Aorta (tissue), 5 donors: ENCODE measurements around the gene RNPEPL1. TPM values are rescaled to one million over a fixed set of nuclear protein-coding genes. Genes with fewer than 3 reads are reported as not detected.

Experiments used
- ATAC-seq: fragments of 200-7000 bp; cut with Tn5 transposase; one replicate; pipeline ENCODE4 v1.9.1; 2022; ENCODE audit warnings: moderate library complexity; ENCODE audit not compliant: low FRiP score
- DNase-seq, 2 donors: peaks; one replicate each; pipeline ENCODE4 v3.0.0-alpha.2; 2020
- H3K27ac ChIP-seq, 2 donors: one replicate each; pipeline ENCODE4 v1.5.1; 2013; ENCODE audit warnings: low read length in 2 of 2, mild to moderate bottlenecking in 2 of 2, moderate library complexity in 2 of 2, control low read depth in 1 of 2, inconsistent platforms in 1 of 2, low read depth in 1 of 2
- H3K27me3 ChIP-seq, 2 donors: one replicate each; pipeline ENCODE4 v1.6.1; 2013; ENCODE audit warnings: control low read depth in 1 of 2, low read length in 1 of 2, mild to moderate bottlenecking in 1 of 2, moderate library complexity in 1 of 2; ENCODE audit not compliant: insufficient read depth in 2 of 2, control insufficient read depth in 1 of 2
- H3K36me3 ChIP-seq, 2 donors: one replicate each; pipeline ENCODE4 v1.6.1; 2013; ENCODE audit warnings: control low read depth in 1 of 2, low read length in 1 of 2, mild to moderate bottlenecking in 1 of 2; ENCODE audit not compliant: insufficient read depth in 2 of 2, control insufficient read depth in 1 of 2
- H3K4me1 ChIP-seq, 2 donors: one replicate each; pipeline ENCODE4 v1.6.1; 2013; ENCODE audit warnings: low read length in 2 of 2, control low read depth in 1 of 2, mild to moderate bottlenecking in 1 of 2, moderate library complexity in 1 of 2; ENCODE audit not compliant: insufficient read depth in 2 of 2, control insufficient read depth in 1 of 2
- H3K4me3 ChIP-seq, 2 donors: one replicate each; pipeline ENCODE4 v1.5.1; 2013; ENCODE audit warnings: low read length in 2 of 2, control low read depth in 1 of 2, mild to moderate bottlenecking in 1 of 2
- H3K9me3 ChIP-seq: one replicate; pipeline ENCODE4 v1.6.1; 2013; ENCODE audit warnings: mild to moderate bottlenecking, low read length; ENCODE audit not compliant: control insufficient read depth
- WGBS, 2 donors: extraction: QIAGEN DNeasy Blood & Tissue Kit; methylation state at CpG; one replicate each; pipeline ENCODE4 v1.1.7; 2013; 5-methylcytosine and 5-hydroxymethylcytosine counted together
- intact Hi-C, 2 donors: fragments of 100-400 bp; cut with DNase I; formaldehyde crosslinking; loops; one replicate each; pipeline versions ENCODE4 v1.14.2 to v1.15.0; 2022
- polyA plus RNA-seq, 2 donors: library from polyadenylated mRNA; stranded (reverse); fragments of 200-250 nt; gene quantifications; one replicate each; pipeline ENCODE4 v1.2.3, GENCODE V29; 2013
- total RNA-seq, 2 donors: library from RNA; stranded (reverse); fragmentation: NEBNext Ultra II Directional; extraction: Animal tissue kit (Norgen Biotek cat#: 25700); gene quantifications; one replicate each; pipeline ENCODE4 v1.2.1, GENCODE V29; 2021
- donor health status: healthy with polysubstance abuse.
- donor health status: Bipolar disorder and iron deficiency.
- donor health status: DM: no; HTN: no; CAD: no.
- donor health status: DM: no; HTN: no; CAD: no.
- donor health status: DM: yes; HTN: yes; CAD: no.

RNPEPL1 gene
- total and polyA plus RNA-seq, 4 donors = 42.9 to 108 (median 47.6) TPM

GRCh38 chr2:240523451-240524281, 44.6 kb upstream of the RNPEPL1 start:
- DNase-seq (peak in 1 of 2 donors; percentile 56), ATAC-seq (no peak)
- Histone ChIP-seq H3K27ac (no peak overlapping the region), H3K27me3 (no peaks in the 10 kb centered on the region), H3K4me1 (no peaks in the 10 kb centered on the region), H3K9me3 (no peaks in the 10 kb centered on the region), H3K4me3 (no peak overlapping the region), H3K36me3 (peaks cover 0 to 5% of the 10 kb centered on the region in 2 donors)
- WGBS, 2 donors = 96 to 97% methylated on average over 32 of the region's 32 CpGs
- intact Hi-C loops = no loop called here

- intact Hi-C loops = no loop called here
- H3K4me3 ChIP-seq = no peak overlapping the region
- peak in 1 of 2 donors; percentile 30 for DNase-seq
- H3K9me3 ChIP-seq = no peaks in the 10 kb centered on the region
- 90 to 93% methylated on average over 8 of the region's 8 CpGs for WGBS, 2 donors
- H3K27me3 ChIP-seq = no peaks in the 10 kb centered on the region
- H3K4me1 ChIP-seq = no peaks in the 10 kb centered on the region
- no peak for ATAC-seq
- peaks cover 0 to 5% of the 10 kb centered on the region in 2 donors for H3K36me3 ChIP-seq
- no peak overlapping the region for H3K27ac ChIP-seq
Measured at GRCh38 chr2:240524963-240525718, 43.1 kb upstream of the RNPEPL1 start.

DNA sequence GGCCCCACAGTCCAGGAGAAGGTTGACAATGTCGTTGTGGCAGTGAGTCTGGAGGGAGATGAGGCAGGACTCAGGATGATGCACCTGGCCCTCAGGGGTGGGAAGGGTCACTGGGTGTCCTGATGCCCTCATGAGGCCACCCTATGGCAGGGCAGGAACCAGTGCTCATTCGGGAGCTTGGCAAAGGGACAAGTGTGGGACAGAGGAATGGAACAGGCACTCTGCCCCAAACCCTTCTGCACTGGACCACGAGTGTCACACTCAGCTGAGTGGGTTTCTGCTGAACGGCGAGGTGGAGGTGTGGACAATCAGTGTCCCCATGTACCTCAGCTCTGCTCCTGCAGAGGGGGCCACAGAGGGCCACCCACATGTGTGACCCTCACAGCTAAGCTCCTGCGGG, 42.5 kb upstream of the RNPEPL1 start:
- Histone ChIP-seq H3K4me1 (no peaks in the 10 kb centered on the region), H3K9me3 (no peaks in the 10 kb centered on the region), H3K36me3 (peaks cover 0 to 5% of the 10 kb centered on the region in 2 donors), H3K27ac (no peak overlapping the region), H3K27me3 (no peaks in the 10 kb centered on the region), H3K4me3 (no peak overlapping the region)
- 94 to 96% methylated on average over 6 of the region's 6 CpGs for WGBS, 2 donors
- intact Hi-C loops = no loop called here
- peak in 1 of 2 donors; percentile 61 for DNase-seq
- no peak for ATAC-seq

DNA sequence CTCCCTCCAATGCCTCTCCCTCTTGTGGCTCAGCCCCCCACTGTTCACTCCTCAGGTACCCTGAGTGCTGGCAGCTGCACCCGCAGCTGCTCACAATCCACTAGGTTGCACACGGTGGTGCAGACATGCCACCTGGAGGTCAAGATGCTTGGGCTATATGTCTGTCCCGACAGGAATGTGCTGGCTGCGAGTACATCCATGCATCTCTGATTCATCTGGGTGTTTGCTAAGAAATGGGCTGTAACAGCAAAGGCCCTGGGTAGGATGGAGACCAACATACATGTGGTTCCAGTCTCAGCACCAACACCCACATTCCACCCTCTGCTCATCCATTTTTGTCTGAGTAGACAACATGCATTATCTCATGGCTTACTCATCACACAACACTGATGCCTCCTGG, 41.8 kb upstream of the RNPEPL1 start:
- 89 to 90% methylated on average over 4 of the region's 4 CpGs for WGBS, 2 donors
- Histone ChIP-seq H3K27me3 (no peaks in the 10 kb centered on the region), H3K27ac (no peak overlapping the region), H3K9me3 (no peaks in the 10 kb centered on the region), H3K36me3 (peaks cover 0 to 5% of the 10 kb centered on the region in 2 donors), H3K4me3 (no peak overlapping the region), H3K4me1 (no peaks in the 10 kb centered on the region)
- ATAC-seq = no peak
- no peak for DNase-seq
- intact Hi-C loops = no loop called here

DNA sequence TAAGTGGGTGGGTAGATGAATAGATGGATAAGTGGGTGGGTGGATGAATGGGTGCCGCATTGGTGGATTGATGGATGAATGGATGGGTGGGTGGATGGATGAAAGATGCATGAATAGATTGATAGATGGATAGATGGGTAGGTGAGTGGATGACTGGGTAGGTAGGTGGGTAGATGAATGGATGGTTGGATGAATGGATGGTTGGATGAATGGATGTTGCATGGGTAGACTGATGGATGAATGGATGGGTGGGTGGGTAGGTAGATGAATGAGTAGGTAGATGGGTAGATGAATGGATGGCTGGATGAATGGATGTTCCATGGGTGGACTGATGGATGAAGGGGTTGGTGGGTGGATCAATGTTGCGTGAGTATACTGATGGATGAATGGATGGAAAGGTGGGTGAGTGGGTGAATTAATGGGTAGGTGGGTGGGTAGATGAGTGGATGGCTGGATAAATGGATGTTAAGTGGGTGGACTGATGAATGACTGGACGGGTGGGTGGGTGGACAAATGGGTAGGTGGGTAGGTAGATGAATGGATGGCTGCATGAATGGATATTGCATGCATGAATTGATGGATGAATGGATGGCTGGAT, 41.0 kb upstream of the RNPEPL1 start:
- Histone ChIP-seq H3K4me1 (no peaks in the 10 kb centered on the region), H3K36me3 (peaks cover 0 to 5% of the 10 kb centered on the region in 2 donors), H3K27ac (no peak overlapping the region), H3K4me3 (no peak overlapping the region), H3K9me3 (no peaks in the 10 kb centered on the region), H3K27me3 (no peaks in the 10 kb centered on the region)
- intact Hi-C loops = no loop called here
- WGBS, 2 donors = 89 to 95% methylated on average over 3 of the region's 3 CpGs
- DNase-seq (no peak), ATAC-seq (no peak)

DNA sequence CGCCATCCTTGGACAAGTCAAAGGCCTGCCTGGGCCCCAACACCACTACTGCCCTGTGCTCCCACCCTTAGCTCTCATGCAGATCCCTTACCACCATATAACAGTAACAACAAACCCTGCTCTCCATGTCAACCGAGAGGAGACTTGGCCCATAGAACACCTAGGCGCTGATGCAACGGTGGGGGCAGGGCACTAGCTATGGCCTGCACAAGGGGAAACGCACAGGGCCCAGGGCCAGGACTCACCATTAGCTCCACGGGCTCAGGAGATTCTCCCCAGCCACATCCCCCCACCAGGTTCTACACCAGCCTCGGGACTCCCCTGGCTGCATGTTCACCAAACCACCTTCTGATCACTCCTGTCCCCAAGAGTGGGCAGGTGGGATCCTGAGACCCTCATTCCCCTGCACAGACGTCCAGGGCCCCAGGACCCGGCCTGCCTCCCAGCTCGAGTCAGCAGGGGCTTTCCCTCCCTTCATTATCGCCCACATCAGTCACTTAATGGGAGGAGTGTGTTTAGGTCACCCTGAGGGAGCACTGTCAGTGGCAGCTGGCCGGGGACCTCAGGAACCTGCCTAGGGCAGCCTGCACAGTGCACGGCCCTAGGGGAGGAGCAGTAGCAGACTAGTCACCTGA, 39.8 kb upstream of the RNPEPL1 start:
- DNase-seq = no peak

DNA sequence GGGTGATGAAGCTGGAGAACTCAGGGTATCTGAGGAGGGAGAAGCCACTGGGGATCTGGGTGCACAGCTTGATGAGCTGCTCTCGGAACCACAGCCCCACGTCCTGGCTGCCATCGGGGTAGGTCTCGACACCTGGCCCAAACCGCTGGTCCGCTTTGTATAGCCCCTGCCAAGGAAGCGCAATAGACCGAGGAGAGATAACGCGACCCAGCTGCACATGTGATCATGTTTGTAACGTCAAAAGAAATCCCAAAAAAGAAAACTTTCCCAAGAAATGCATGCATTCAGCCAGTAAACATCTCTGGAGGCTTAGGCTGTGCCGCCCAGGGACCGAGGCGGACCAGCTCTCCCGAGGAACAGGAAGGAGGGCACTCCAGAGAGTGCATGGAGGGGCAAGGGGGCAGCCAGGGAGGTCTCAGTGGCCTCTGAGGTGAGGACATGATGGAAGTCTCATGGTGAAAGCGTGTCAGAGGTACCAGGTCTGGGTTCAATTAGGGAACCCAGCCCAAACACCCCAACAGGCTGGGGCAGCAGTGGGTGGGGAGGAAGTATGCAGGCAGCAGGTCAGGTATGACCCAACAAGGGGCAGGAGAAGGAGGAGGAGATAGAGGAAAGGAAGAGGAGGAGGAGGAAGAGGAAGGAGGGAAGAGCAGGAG, 38.8 kb upstream of the RNPEPL1 start:
- no peak overlapping the region for H3K4me3 ChIP-seq
- no peaks in the 10 kb centered on the region for H3K36me3 ChIP-seq
- H3K4me1 ChIP-seq = no peaks in the 10 kb centered on the region
- ATAC-seq (no peak), DNase-seq (peak in 1 of 2 donors; percentile 35)
- intact Hi-C loops = no loop called here
- no peak overlapping the region for H3K27ac ChIP-seq
- 95 to 96% methylated on average over 16 of the region's 16 CpGs for WGBS, 2 donors
- no peaks in the 10 kb centered on the region for H3K9me3 ChIP-seq
- no peaks in the 10 kb centered on the region for H3K27me3 ChIP-seq

More for the DNA sequence above, 39.8 kb upstream of the RNPEPL1 start:
- Histone ChIP-seq H3K4me3 (no peak overlapping the region), H3K27me3 (no peaks in the 10 kb centered on the region), H3K9me3 (no peaks in the 10 kb centered on the region), H3K36me3 (peaks cover 0 to 5% of the 10 kb centered on the region in 2 donors), H3K4me1 (no peaks in the 10 kb centered on the region), H3K27ac (no peak overlapping the region)
- intact Hi-C loops = no loop called here
- no peak for ATAC-seq
- 92% methylated on average over 13 of the region's 13 CpGs for WGBS, 2 donors

- H3K27me3 ChIP-seq = no peaks in the 10 kb centered on the region
- WGBS, 2 donors = 92 to 98% methylated on average over 7 of the region's 7 CpGs
- no peaks in the 10 kb centered on the region for H3K36me3 ChIP-seq
- no peaks in the 10 kb centered on the region for H3K4me1 ChIP-seq
- ATAC-seq (no peak), DNase-seq (peak in 1 of 2 donors; percentile 39)
- no peaks in the 10 kb centered on the region for H3K9me3 ChIP-seq
- intact Hi-C loops = no loop called here
- H3K27ac ChIP-seq = no peak overlapping the region
- no peak overlapping the region for H3K4me3 ChIP-seq
Measured at GRCh38 chr2:240530181-240530580, 38.1 kb upstream of the RNPEPL1 start.
